ENCODE results near the gene RTTN. TPM values are rescaled to one million over a fixed set of nuclear protein-coding genes. Genes with fewer than 3 reads are reported as not detected.

RTTN gene
- polyA plus RNA-seq, 1 of the 3 experiments (the other 2 are of a cell fraction) = 4.7 TPM

- peaks cover 43% of the 10 kb centered on the region for H3F3A ChIP-seq (replicated peaks; ENCODE audit: insufficient read depth)
- H3K4me2 ChIP-seq = peak overlapping the region; percentile 25; the same call in 1 of the 2 replicates
- H3K4me1 ChIP-seq (ENCODE audit: control insufficient read depth in 1 of 2, insufficient read depth in 2 of 2, low read depth in 1 of 2, low read length in 1 of 2) = peaks cover 2 to 42% of the 10 kb centered on the region in 2 experiments
- peaks cover 10% of the 10 kb centered on the region; the same call in 1 of the 2 replicates for H3K79me2 ChIP-seq (ENCODE audit: insufficient read depth)
- POLR2A ChIA-PET = no interaction called here
- peak overlapping the region; percentile 55 to 96; a peak in 3 of 4 replicates for H3K27ac ChIP-seq (ENCODE audit: low read depth in 2 of 2, low read length in 1 of 2)
- WGBS (ENCODE audit: low lambda C conversion rate) = 24% methylated on average over 2 of the region's 2 CpGs
- no peaks in the 10 kb centered on the region for H4K20me1 ChIP-seq (ENCODE audit: insufficient read depth)
- peak overlapping the region; percentile 65 for H2AFZ ChIP-seq (ENCODE audit: low read depth)
- H3K27me3 ChIP-seq (ENCODE audit: insufficient read depth) = no peaks in the 10 kb centered on the region
- H3K9me3 ChIP-seq = no peaks in the 10 kb centered on the region
- H3K4me3 ChIP-seq (ENCODE audit: low read depth in 2 of 2, low read length in 1 of 2) = no peak overlapping the region
- DNase-seq = no peak
- H3K9me2 ChIP-seq = no peaks in the 10 kb centered on the region
- peaks cover 0 to 6% of the 10 kb centered on the region in 2 experiments for H3K36me3 ChIP-seq (replicated peaks in 1 of 2; ENCODE audit: control insufficient read depth in 1 of 2, insufficient read depth in 2 of 2, low read length in 1 of 2)
- TF ChIP-seq CTCF (IDR thresholded peaks at IDR 0.05) (no peak), POLR2AphosphoS5 (IDR thresholded peaks at IDR 0.05; ENCODE audit: low read depth, low read length) (no peak), RCOR1 (IDR thresholded peaks at IDR 0.05; ENCODE audit: low read length) (no peak), TEAD4 (IDR thresholded peaks at IDR 0.05; ENCODE audit: borderline replicate concordance, insufficient read depth) (no peak), EP300 (IDR thresholded peaks at IDR 0.05; ENCODE audit: borderline replicate concordance in 1 of 2, low read depth in 1 of 2, low read length in 1 of 2) (no peak), GABPA (IDR thresholded peaks at IDR 0.05; ENCODE audit: low read depth) (no peak), FOSL2 (IDR thresholded peaks at IDR 0.05; ENCODE audit: borderline replicate concordance, low read depth) (no peak), PBX3 (IDR thresholded peaks at IDR 0.05) (no peak), MXI1 (IDR thresholded peaks at IDR 0.05; ENCODE audit: low read depth, low read length) (no peak), SIN3A (IDR thresholded peaks at IDR 0.05; ENCODE audit: borderline replicate concordance, low read depth, low read length) (no peak), RXRA (IDR thresholded peaks at IDR 0.05; ENCODE audit: borderline replicate concordance, low read depth) (no peak), CHD2 (IDR thresholded peaks at IDR 0.05; ENCODE audit: low read length, partially characterized antibody) (no peak), SMC3 (IDR thresholded peaks at IDR 0.05; ENCODE audit: low read depth, low read length) (no peak), FOXJ3 (CRISPR knock-in tag; IDR thresholded peaks at IDR 0.05) (no peak), USF1 (IDR thresholded peaks at IDR 0.05; ENCODE audit: borderline replicate concordance, low read depth) (no peak)
- CTCF ChIA-PET = no interaction called here
- peak overlapping the region; percentile 35; the same call in 1 of the 2 replicates for H3K9ac ChIP-seq
These were observed 159.3 kb downstream of the RTTN start for GRCh38 chr18:70046207-70046606.

Measured in SK-N-SH (cell line).